Hippocampal formation (tissue), 2 donors: ENCODE data around the gene ELMO1.

ENCODE experiments used
- DNase-seq, 2 donors: peaks; one replicate each; lab custom pipeline; 2025; lab: John Stamatoyannopoulos, UW

ELMO1 gene

DNA sequence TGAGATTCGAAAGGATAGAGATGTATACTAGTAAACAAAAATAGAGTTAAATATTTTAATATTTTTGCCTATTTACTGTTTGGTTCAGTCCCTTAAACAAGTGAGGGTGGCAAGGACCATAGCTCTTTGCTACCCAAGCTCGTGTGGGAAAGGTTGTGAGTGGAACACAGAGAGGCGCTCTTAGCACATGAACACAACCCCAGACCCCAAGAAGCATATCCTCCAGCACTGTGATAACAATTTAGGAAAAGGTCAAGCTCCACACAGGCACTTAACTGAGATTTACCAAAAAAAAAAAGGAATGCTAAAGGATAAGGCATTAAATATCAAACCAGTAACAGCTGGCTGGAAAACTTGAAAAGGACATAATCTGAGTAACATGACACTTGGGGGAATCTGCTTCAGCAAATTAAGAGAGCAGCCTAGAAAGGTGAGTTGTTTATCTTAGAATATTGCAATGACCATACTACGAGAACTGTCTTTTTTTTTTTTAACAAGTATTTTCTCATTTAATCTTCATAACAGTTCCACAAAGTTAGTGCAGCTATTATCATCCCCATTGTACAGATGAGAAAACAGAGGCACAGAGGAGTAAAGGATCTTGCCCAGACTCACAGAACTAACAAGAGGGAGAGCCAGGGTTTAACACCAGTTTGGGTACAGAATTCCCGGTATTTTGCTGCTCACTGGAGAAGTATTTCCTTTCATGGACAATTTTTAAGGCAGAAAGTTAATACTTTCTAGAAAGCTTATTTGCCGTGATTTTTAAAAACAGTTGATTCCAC is 420.9 kb downstream of the ELMO1 start:
- DNase-seq: no peak

DNA sequence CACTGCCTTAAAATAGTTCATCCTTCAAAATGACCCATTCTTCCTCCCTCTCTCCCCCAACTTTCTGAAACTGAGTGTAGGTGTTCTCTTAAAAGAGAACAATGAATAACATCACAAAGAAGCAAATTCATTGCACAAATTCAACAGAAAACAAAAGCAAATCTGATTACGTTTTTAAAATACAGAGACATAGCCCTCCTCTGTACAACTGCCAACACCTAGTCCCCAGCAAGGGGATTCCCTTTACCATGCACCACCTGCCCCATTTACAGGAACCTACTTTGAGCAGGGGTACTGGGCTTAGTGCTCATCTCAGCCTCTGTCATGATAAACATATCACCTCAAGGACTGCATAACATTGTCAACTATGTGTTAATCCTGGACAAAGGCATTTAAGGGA is 421.6 kb downstream of the ELMO1 start:
- no peak for DNase-seq

DNA sequence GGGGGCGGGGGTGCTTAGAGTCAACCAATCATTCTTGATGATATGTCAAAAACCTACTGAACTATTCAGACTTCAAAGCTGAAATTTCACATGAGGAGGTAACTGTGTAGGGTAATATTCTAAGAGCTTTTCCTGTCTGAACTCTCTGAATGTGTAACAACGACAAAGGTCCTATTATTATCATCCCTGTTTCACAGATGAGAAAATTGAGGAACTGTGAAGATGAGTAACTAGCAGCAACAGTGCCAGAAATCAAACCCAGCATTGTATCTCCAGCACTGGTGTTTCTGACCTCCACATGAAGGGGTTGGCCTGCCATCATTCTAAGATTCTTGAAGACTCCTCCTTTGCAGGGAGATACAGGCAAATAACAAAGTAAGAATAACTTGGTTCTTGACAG is 429.7 kb downstream of the ELMO1 start:
- no peak for DNase-seq

DNA sequence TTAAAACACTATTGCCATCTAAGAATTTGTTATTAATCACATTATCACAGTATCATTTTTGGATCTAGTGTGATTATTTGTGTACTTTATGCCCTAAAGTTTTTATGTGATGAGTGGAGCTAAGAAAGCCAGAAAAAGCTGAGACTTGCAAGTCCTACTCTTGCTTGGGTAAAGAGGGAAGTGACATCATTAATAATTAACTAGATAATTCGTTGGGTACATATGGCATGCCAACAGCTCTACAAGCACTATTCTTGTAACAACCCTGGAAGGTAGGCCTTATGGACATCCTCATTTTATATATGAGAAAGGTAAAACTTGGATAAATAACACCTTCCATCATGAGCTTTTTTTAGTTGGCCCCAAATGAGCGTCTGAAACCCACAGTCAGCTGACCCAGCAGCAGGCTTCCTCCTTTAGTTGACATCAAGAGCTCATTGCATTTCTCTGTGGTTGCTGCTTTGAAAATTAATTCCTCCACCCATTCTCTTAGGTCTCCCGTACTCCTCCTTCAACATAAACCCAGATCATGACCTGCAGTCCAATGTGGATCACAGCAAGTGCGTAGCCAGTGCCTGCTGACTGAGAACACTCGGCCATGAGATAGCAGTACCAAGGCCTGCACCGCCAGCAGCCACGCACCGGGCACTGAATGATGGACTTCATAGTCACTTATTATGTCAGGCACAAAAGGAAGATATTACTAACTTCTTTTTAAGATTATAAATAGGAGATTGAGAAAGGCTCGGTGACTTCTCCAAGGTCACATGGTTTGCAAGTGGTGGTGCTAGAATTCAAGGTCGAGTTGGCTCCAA is 432.4 kb downstream of the ELMO1 start:
- no peak for DNase-seq

DNA sequence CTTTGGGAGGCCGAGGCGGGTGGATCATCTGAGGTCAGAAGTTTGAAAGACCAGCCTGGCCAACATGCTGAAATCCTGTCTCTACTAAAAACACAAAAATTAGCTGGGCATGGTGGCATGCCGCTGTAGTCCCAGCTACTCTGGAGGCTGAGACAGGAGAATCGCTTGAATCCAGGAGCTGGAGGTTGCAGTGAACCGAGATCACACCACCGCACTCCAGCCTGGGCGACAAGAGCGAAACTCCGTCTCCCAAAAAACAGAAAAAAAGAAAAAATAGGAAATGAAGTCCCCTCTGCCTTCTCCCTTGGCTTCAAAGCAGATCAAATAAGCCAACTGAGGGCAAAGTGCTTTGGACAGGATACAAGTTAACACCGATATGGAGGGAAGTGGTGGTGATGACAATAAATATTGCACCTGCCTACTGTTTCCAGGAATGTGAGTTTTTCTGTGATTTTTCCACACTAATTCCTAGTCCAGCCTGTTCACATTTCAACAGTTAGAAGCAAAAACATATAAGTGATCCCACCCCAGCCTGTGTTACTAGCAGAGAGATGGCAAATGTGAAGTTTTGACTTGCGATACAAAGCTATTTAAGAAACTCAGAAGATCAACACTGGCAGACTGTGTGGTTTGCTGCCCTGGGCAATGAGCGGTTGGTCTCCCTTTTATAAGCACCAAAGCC is 433.2 kb downstream of the ELMO1 start:
- DNase-seq: no peak

DNA sequence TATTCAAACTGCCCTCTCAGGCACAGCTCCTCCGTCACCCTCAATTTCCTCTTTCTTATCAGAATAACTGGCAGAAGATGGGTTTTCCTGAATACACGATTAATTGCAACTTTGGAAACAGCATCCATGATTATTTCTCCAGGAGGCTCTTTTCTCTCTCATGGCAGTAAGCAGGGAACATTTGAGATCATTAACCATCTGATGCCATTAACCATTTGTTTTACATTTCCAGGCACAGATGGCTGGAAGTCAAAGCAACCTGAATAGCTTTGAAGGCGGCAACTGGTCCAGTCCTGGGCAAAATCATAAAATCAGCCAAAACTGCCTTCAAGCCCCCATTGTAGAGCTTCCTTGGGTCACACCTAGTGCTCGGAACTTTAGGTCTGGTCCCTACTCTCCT is 434.9 kb downstream of the ELMO1 start:
- DNase-seq: no peak

DNA sequence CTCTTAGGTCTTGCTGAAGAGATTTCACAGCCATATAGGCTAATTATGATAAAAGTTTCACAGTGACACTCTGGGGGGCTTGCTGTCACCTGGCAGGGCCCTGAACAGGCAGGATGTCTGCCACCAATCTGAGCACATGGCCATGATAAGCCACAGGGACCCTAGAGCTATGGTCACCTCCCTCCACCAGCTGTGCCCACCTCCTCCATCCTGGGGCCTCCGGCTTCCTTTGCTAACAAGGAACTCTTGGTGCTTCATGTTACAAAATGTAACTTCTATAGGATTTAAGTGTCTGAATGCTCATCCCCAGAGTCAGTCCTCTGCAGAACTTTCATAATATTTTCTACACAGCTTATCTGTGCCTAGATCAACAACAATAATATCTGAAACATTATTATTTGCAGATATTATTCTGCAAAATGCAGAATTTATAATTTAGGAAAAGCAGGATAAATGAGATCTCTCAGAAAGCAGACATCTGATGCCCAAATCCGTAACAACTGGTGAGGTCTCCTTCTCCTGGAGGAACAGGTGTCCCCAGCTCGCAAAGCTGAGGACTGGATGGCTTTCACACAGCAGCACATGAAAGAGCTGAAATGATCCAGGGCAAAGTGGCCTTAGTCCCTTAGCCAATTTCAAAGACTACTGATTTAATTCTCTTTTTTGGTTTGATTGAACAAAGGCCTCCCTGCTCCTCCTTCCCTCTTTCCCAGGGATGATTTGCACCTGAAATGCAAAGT is 437.3 kb downstream of the ELMO1 start:
- no peak for DNase-seq

DNA sequence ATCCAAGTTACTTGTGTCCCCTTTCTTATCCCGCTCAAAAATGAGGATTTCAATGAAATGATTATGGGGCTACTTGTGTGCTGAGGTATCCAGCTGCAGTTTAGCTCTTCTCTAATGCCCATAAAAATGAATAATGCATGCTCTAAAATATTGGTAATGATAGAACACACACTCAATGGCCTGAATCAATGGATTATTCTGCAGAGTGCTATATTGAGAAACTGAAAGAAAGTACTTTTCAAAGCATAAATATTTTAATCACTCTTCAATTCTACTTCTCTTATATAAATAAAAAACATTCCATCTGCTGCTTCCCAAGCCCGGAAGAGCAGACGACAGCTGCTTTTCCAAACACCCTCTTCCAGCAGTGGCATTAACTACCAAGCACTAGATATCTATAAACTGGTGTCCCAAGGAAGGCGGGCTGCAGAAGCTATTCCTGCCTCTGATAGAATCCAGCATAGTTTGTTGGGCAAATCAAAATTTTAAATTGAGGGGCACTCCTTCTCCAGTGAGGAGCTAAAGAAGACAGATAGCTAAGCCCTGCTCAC is 439.5 kb downstream of the ELMO1 start:
- no peak for DNase-seq

DNA sequence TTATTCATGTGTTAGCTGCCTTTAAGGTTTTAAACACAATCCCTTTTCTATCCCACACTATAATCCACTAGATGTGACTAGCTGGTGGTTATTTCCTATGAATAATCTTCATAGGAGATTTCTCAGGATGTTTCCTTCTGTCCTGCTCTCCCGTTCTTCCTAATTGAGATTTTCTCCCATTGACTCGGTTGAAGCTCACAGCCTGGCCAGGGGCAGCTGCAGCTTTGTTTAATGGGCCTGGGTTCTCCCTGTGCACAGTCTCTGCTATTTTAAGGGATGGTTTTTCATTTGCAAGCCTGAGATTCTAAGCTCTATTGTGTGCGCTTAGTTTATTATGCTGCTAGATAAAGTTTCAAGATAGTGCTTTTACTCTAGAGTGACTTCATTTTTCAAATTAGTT is 441.0 kb downstream of the ELMO1 start:
- no peak for DNase-seq

DNA sequence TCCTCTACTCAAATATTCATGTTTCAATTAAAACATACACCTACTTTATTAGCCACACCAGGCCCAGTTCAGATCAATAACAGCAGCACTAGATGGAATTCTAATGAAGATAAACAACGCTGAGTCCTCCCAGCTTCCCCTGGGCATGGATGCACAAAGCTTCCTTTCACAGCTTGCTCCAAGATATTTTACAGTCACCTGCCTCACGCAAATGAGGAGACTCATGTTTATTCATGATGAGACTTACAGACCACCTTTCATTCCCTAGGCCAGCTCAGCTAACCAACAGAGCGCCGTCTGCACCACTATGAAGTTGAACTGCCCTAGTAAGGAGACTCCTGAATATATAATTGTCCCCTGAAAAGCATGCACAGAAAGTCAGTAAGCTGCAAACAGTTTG is 441.4 kb downstream of the ELMO1 start:
- DNase-seq: no peak

DNA sequence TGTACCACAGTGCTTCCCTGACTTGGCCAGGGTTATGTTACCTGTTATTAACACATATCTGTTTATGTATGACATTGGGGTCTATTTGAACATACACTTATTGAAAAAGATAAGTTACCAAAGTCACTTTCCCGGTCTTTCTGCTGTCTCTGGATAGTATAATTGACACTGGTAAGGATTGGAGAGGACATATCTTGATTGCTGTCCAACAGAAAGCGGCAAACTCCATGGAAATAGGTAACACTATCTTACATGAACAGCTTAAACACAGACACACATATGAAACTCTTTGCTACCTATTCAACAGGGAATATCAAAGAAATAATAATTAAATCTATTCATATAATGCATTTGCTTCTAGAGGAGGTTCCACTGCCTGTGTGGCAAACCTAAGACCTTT is 441.9 kb downstream of the ELMO1 start:
- DNase-seq: no peak

DNA sequence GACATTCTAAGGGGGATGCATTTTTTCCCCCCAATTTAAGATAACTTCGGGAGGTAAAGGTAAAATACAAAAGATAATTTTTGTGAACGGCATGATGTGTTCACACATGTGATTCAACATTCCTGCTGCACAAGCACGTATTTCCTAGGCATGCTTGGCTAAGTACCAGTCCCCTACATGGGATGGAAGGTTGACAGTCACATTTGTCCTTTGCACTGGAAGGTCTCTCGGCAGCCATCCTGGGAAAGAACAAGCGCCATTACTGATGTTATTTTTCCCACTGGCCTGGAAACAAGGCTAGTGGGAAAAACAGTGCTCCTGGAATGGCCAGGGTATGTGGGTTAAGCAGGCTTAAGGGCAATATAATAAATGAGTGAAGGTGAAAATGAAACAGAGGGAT is 448.2 kb downstream of the ELMO1 start:
- no peak for DNase-seq

DNA sequence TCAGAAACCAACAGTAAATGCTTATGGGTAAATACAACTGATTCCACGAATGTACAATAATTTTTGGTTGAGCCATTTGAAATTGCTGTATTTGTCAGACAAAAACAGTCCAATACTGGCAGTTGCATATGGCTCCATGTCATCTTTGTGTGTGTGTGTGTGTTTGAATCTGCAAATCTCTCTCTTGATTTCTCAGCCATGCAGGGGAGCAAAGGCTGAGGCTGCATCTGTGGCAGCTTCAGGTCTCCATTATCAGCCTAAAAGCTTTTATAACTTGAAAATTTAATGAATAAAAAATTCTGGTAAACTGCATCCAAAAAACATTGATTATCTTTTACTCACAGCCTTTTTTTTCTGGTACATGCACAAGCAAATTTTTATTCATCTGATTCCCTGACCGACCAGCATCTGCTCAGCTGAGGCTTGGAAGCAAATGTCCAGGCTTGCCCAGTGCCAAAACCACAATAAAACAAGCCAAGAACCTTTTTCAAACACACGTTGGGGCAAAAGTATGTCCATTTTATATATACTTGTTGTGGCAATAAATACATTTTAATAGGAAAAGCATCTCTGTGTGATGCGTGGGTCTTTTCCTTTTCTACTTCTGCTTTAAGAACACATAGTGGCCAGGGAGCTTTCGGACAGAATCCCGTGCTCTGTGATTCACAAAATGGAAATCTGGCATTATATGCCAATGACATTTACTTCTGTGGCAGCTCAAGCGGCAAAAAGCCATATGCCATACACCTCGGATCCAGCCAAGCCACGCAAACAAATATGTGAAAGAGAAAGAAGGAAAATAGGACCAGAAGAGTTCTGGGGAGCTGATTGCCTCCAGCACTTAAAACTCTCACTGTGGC is 448.8 kb downstream of the ELMO1 start:
- DNase-seq: no peak

DNA sequence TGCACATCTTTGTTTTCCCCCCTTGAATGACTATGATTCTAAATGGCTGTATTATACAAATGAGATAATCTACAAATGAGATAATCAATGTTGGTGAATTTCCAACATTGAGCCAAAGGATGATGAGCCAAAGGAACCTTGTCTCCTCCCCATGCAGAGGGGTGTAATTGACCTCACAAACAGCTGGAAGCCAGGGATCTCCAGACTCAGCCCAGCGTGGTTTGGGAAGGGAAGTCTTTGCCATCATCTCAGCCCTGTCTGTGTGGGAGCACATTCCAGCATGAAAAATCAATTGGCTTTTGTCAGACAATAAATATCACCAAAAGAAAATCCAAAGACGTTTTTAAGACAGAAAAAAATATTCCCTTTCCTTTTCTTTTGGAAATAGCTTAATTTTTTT is 452.9 kb downstream of the ELMO1 start:
- DNase-seq: no peak

DNA sequence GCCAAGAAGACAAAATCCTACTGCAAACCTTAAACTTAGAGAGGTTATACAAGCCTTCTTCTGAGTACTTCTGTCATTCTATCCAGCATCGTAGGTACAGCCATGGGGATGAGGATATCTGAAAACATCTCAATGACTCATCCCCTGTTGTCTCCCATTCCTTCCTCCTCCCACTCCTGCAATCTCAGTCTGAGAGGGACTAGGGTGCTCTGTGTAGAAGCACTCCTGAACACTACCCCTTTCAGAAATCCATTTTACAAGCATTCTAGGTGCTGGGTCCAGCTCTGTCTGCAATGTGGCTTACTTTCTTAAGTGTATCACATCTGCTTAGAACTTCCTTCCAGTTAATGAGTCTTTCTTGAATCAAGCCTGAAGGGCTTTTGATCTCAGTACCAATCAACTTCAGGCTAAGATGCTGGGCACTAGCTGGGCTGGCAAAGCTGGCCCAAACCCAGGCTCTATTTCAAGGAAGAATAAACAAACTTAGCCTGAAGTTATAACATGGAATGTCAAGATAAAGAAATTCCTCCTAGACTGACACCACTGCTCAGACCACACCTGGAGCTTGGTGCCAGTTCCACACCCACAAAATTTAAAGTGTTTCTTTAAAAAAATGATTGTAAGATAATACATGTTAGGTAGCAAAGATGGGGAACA is 454.1 kb downstream of the ELMO1 start:
- DNase-seq: no peak

DNA sequence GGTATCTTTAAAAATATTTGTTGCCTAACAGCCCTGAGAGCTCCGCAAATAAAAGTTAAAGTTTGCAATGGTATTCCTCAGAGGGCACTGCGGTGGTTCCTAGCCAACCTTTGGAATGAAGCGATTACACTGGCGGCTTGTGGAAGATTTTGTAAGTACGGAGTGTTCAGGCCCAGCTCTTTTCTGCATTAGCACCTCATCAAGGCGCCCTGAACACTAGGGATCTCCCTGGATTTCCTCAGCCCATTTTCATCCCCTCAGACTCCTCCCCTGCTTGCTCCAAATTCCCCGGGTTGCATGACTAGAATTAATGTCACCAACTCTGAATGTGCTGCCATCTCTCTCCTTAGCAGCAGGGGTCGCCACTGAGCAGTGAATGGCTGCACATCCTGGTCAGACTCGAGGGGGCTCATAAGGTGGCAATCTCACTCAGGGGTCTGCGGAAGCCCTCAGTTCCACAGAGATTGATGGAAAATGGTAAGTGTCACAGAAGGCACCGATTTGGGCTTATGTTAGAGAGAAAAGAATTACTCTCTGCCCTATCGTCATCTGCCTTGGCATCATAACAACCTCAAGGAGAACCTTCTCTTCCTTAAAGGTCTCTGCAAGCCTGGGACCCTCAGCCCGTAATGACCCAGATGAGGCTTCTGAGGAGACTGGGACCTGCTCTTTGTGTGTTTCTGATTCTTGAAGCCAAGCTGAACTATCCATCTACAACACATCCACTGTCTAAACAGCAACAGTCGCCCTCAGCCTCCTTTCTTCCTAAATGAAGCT is 461.5 kb downstream of the ELMO1 start:
- peak; percentile 51 to 66 for DNase-seq

DNA sequence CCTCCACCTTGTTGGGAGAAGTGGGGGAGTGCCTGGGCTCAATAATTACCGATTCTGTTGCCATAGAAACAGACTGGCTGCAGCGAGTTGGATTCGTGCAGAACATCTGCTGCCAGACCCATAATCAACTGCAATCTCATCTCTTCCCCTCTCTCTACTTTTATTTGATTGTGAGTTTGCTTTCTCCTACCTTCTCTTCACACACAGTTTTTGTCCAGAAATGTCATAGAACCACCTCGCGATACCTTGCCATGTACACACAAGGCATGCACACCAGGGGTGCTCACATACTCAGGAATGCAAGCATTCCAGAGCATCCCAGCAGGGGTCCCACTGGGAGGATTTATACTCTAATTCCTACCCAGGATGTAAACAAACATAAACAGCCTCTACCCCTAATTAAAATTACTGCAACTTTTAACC is 462.1 kb downstream of the ELMO1 start:
- DNase-seq: no peak

DNA sequence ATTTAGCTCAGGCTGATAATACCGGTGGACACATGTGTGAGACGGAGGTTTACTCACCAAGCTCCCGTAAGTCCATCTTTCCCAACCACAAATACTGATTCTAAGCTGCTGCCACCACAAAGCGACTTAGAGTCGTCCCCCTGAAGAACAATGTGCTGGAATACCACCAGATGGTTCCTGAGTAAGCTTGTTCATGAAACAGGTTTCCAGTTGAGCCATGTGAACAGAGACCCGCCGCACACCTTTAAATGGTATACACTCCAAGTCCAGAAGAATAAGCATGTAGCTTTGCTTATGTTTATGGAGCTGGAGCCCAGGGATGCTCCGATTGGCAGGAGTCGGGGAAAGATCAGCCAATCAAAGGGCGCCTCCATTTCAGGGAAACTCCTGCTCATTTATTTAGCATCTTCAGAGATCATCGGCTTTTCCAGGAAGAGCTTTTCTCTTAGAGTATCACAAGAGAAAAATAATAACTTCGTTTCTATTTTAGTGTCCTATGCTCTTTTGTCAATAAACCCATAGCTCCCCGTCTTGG is 462.7 kb downstream of the ELMO1 start:
- peak; percentile 28 to 56 for DNase-seq

DNA sequence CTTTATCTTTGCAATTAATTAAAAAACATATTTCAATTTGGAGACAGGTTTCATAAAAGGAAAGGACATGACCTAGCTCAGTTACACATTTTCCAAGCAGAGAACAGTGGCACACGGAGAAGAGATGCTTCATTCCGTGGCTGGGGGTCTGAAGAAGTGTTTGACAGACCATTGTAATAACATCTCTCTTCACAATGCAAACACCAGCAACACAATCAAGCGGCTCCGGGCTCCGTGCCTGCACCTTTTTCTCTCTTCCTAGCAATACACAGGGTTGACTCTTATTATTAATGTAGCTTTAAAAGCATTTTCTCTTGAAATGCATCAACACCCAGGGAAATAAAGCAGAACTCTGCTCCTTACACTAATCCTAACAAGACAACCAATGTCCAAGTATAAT is 463.3 kb downstream of the ELMO1 start:
- no peak for DNase-seq
